C4-2B (cell line): ENCODE measurements around the gene AIRE.

Experiments used
- CTCF ChIP-seq: fragments of 450-650 bp; conservative IDR thresholded peaks from 2 replicates; pipeline ENCODE4 v1.5.1; 2017; ENCODE audit warnings: mild to moderate bottlenecking
- ZFX ChIP-seq: fragments of 450-650 bp; IDR thresholded peaks from 2 replicates; pipeline ENCODE4 v1.6.1; 2017

- TF ChIP-seq CTCF (no peak; the same call in 1 of the 2 replicates), ZFX (no peak)
Measured at GRCh38 chr21:44337941-44338895, 52.5 kb downstream of the AIRE start.
